Transverse colon (tissue), 4 donors: ENCODE results near the gene ATP11A. TPM values are rescaled to one million over a fixed set of nuclear protein-coding genes. Genes with fewer than 3 reads are reported as not detected.

Experiments used
- DNase-seq: peaks from one replicate; pipeline ENCODE4 v3.0.0-alpha.2; 2019
- H3K27ac ChIP-seq, 4 donors: fragments of 200-600 bp; sonication (generic); 2 replicates each; pipeline ENCODE4 v1.5.1; 2016 to 2018; ENCODE audit warnings: inconsistent platforms in 4 of 4
- H3K27me3 ChIP-seq: fragments of 200-600 bp; sonication (generic); 2 replicates; pipeline ENCODE4 v1.5.1; 2017; ENCODE audit warnings: inconsistent platforms
- H3K36me3 ChIP-seq, 4 donors: fragments of 200-600 bp; sonication (generic); 2 replicates each; pipeline ENCODE4 v1.5.1; 2017 to 2019; ENCODE audit warnings: inconsistent platforms in 4 of 4
- H3K4me1 ChIP-seq, 4 donors: fragments of 200-600 bp; sonication (generic); 2 replicates each; pipeline ENCODE4 v1.5.1; 2017 to 2020; ENCODE audit warnings: inconsistent platforms in 4 of 4
- H3K4me3 ChIP-seq, 4 donors: fragments of 200-600 bp; sonication (generic); 1 replicate in 1 of 4; 2 replicates in 3 of 4; pipeline versions ENCODE4 v1.5.1 to v1.6.1; 2017 to 2019; ENCODE audit warnings: inconsistent platforms in 4 of 4
- H3K9me3 ChIP-seq, 2 donors: fragments of 200-600 bp; sonication (generic); 2 replicates each; pipeline ENCODE4 v1.5.1; 2017 to 2019; ENCODE audit warnings: inconsistent platforms in 2 of 2
- EP300 ChIP-seq: sonication (generic); formaldehyde crosslinking; IDR thresholded peaks from one replicate; pipeline ENCODE4 v1.6.1; 2017; ENCODE audit warnings: antibody characterized with exemption, low read depth
- POLR2A ChIP-seq: fragments of 450-650 bp; IDR thresholded peaks from one replicate; pipeline ENCODE4 v1.6.1; 2016; ENCODE audit warnings: antibody characterized with exemption, mild to moderate bottlenecking, moderate library complexity
- POLR2AphosphoS5 ChIP-seq, 3 donors: sonication (generic); formaldehyde crosslinking; IDR thresholded peaks; one replicate each; pipeline ENCODE4 v1.6.1; 2016; ENCODE audit warnings: antibody characterized with exemption in 3 of 3
- WGBS, 2 donors: methylation state at CpG; one replicate each; pipeline ENCODE4 v1.1.5; 2018; ENCODE audit warnings: low coverage in 1 of 2; 5-methylcytosine and 5-hydroxymethylcytosine counted together
- in situ Hi-C, 4 donors: fragments of 200-750 bp; cut with MboI; loops; one replicate each; pipeline versions ENCODE4 v1.15.0 to v1.15.1; 2017; ENCODE audit warnings: low sequenced_read_pairs in 3 of 4, low pct_ligation_motif_present in 1 of 4, low pct_unique_long_range_greater_than_20kb in 1 of 4
- intact Hi-C: fragments of 100-400 bp; cut with DNase I; formaldehyde crosslinking; loops from one replicate; pipeline ENCODE4 v1.15.1; 2023; ENCODE audit warnings: low total_unique reads
- total RNA-seq, 4 donors: library from RNA; depleted of rRNA; stranded (reverse); fragments of >200 nt; gene quantifications; one replicate each; pipeline ENCODE4 v1.1.0, GENCODE V29; 2016
- TF ChIP-seq, protein P1 (sequence below), 5 experiments: fragments of 200-600 bp in 3 of 5; fragments of 450-650 bp in 2 of 5; sonication (generic) in 3 of 5; IDR thresholded peaks; 1 replicate in 2 of 5; 2 replicates in 3 of 5; pipeline ENCODE4 v1.5.1; 2016 to 2017; ENCODE audit warnings: antibody characterized with exemption in 5 of 5, inconsistent platforms in 3 of 5, mild to moderate bottlenecking in 2 of 5, moderate library complexity in 1 of 5

The ATP11A gene
- total RNA-seq, 4 donors from 2014 or later, result 10.2 to 17.5 (median 13.3) TPM

DNA sequence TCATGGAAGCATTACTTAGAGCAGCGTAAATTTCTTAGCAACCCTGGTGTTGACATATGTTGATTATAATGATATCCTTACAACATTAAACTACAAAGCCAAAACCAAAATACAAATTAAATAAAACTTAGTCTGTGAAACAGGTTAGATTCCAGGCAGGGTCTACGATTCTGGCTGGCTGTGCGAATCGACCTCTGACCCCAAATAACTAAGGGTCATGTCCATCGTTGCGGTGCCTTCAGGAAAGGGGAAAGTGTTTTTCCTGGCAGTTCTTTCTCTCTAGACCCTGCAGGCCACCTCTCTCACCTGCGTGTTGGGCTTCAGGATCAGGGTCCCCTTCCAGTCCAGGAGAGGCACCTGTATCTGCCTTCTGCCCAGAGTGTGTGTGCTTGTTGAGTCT, 66.2 kb downstream of the ATP11A start:
- Histone ChIP-seq H3K4me3 (no peak overlapping the region), H3K9me3 (no peaks in the 10 kb centered on the region), H3K27me3 (no peaks in the 10 kb centered on the region), H3K36me3 (no peaks in the 10 kb centered on the region), H3K4me1 (peaks cover 0 to 6% (median 3%) of the 10 kb centered on the region in 4 donors), H3K27ac (no peak overlapping the region)
- in situ Hi-C loops, result no loop called here
- 91 to 95% methylated on average over 5 to 7 of the region's 7 CpGs for WGBS, 2 donors
- intact Hi-C loops, result no loop called here
- DNase-seq, result no peak
- TF ChIP-seq, protein P1, sequence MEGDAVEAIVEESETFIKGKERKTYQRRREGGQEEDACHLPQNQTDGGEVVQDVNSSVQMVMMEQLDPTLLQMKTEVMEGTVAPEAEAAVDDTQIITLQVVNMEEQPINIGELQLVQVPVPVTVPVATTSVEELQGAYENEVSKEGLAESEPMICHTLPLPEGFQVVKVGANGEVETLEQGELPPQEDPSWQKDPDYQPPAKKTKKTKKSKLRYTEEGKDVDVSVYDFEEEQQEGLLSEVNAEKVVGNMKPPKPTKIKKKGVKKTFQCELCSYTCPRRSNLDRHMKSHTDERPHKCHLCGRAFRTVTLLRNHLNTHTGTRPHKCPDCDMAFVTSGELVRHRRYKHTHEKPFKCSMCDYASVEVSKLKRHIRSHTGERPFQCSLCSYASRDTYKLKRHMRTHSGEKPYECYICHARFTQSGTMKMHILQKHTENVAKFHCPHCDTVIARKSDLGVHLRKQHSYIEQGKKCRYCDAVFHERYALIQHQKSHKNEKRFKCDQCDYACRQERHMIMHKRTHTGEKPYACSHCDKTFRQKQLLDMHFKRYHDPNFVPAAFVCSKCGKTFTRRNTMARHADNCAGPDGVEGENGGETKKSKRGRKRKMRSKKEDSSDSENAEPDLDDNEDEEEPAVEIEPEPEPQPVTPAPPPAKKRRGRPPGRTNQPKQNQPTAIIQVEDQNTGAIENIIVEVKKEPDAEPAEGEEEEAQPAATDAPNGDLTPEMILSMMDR (IDR thresholded peaks at IDR 0.05), result no peak
- TF ChIP-seq POLR2A, result no peak
- TF ChIP-seq POLR2AphosphoS5 (IDR thresholded peaks at IDR 0.05), result no peak
- no peak for TF ChIP-seq EP300

DNA sequence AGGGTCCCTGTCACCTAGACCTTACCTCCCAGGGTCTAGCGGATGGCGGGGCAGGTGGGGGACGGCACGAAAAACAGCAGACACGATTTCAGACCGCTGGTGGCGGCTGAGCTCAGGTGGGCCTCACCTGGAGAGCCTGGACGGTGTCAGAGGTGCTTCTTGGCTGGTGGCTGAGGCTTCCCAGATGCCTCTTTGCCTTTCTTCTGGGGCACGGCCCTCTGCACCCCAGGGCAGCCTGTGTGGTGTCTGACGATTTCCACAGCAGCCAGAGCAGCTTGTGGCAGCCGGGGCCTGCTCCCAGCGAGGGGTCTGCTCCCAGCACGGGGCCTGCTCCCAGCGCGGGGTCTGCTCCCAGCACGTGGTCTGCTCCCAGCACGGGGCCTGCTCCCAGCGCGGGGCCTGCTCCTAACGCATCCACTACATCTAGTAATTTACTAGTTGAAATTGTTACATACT, 66.7 kb downstream of the ATP11A start:
- in situ Hi-C loops (no loop called here), intact Hi-C loops (no loop called here)
- DNase-seq, result no peak
- 70 to 92% methylated on average over 2 to 17 of the region's 20 CpGs for WGBS, 2 donors
- no peaks in the 10 kb centered on the region for H3K27me3 ChIP-seq
- H3K27ac ChIP-seq, result no peak overlapping the region
- no peaks in the 10 kb centered on the region for H3K36me3 ChIP-seq
- TF ChIP-seq POLR2AphosphoS5 (IDR thresholded peaks at IDR 0.05), result no peak
- TF ChIP-seq, protein P1 (IDR thresholded peaks at IDR 0.05), result no peak
- no peak for TF ChIP-seq EP300
- no peak for TF ChIP-seq POLR2A
- H3K4me3 ChIP-seq, result no peak overlapping the region
- peaks cover 0 to 6% (median 3%) of the 10 kb centered on the region in 4 donors for H3K4me1 ChIP-seq
- no peaks in the 10 kb centered on the region for H3K9me3 ChIP-seq

DNA sequence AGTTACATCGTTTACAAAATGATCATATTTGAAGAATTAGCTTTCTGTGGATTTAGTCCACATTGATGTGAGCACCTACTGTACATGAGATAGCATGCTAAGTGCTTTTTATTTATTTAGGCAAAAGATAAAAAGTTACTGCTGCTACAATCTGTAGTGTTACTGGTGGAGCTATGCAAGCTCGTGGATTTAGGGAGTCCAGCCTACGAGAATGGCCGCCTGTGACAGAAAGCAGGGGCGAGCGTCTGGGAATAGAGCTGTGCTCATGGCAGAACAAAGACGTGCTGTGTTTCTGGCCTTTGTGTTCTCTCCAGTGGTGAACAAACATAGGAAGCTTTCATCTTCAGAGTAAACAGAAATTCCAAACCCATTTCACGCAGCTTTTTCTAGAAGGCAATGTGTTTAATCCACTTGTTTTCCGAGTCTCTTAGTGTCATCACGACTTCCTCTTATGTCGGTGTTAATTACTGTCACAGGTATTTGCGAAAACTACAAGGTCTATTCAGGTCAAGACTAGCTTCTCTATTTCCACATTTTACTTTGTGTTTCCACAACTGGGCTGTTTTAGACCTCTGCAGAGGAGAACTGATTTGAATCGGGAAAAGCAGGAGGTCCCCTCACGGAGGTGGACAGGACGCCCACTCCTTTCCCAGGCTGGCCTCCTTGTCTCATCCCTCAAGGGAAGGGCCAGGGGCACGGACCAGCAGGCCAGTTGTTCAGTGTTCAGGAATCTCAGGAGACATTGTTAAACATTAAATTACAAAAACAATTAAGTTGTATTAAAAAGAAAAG, 67.3 kb downstream of the ATP11A start:
- Histone ChIP-seq H3K27ac (no peak overlapping the region), H3K9me3 (no peaks in the 10 kb centered on the region), H3K4me1 (peaks cover 0 to 6% (median 3%) of the 10 kb centered on the region in 4 donors), H3K4me3 (no peak overlapping the region), H3K27me3 (no peaks in the 10 kb centered on the region), H3K36me3 (no peaks in the 10 kb centered on the region)
- WGBS, 2 donors, result 43 to 53% methylated on average over 10 to 16 of the region's 16 CpGs
- in situ Hi-C loops, result no loop called here
- no peak for TF ChIP-seq POLR2AphosphoS5 (IDR thresholded peaks at IDR 0.05)
- TF ChIP-seq, protein P1 (IDR thresholded peaks at IDR 0.05), result no peak
- no peak for TF ChIP-seq EP300
- no peak for TF ChIP-seq POLR2A
- intact Hi-C loops, result no loop called here
- DNase-seq, result no peak

DNA sequence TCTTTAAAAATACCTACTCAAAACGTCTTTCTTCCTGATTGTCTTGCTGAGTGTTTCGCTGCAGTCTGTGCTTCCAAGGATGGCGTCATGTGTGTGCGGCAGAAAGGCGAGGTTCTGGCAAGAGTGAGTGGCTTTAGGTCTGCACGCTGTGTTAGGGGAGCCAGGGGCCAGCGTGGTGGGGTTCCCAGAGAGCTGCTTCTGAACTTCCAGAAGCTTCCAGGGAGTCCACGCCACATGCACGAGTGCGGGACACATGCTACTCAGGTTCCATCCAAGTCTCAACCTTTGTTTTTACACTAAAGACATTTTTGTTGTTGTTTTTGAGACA, 67.9 kb downstream of the ATP11A start:
- intact Hi-C loops, result no loop called here
- DNase-seq, result no peak
- Histone ChIP-seq H3K4me1 (peaks cover 0 to 6% (median 3%) of the 10 kb centered on the region in 4 donors), H3K27me3 (no peaks in the 10 kb centered on the region), H3K36me3 (no peaks in the 10 kb centered on the region), H3K4me3 (no peak overlapping the region), H3K27ac (no peak overlapping the region), H3K9me3 (no peaks in the 10 kb centered on the region)
- no peak for TF ChIP-seq POLR2A
- no peak for TF ChIP-seq EP300
- TF ChIP-seq, protein P1 (IDR thresholded peaks at IDR 0.05), result no peak
- no peak for TF ChIP-seq POLR2AphosphoS5 (IDR thresholded peaks at IDR 0.05)
- in situ Hi-C loops, result no loop called here
- 79 to 80% methylated on average over 5 to 10 of the region's 10 CpGs for WGBS, 2 donors
